Prostate gland (tissue), 2 donors: ENCODE data around the gene MAN2B1.

Source experiments
- POLR2A ChIP-seq: fragments of 450-650 bp; IDR thresholded peaks from one replicate; pipeline ENCODE4 v1.6.1; 2016; ENCODE audit warnings: antibody characterized with exemption, mild to moderate bottlenecking
- TF ChIP-seq, protein P1 (sequence below), 4 experiments: fragments of 200-600 bp in 2 of 4; fragments of 450-650 bp in 2 of 4; sonication (generic) in 2 of 4; IDR thresholded peaks; 1 replicate in 3 of 4; 2 replicates in 1 of 4; pipeline ENCODE4 v1.5.1; 2016 to 2019; ENCODE audit warnings: antibody characterized with exemption in 4 of 4, mild to moderate bottlenecking in 2 of 4, moderate library complexity in 2 of 4

- TF ChIP-seq, protein P1, sequence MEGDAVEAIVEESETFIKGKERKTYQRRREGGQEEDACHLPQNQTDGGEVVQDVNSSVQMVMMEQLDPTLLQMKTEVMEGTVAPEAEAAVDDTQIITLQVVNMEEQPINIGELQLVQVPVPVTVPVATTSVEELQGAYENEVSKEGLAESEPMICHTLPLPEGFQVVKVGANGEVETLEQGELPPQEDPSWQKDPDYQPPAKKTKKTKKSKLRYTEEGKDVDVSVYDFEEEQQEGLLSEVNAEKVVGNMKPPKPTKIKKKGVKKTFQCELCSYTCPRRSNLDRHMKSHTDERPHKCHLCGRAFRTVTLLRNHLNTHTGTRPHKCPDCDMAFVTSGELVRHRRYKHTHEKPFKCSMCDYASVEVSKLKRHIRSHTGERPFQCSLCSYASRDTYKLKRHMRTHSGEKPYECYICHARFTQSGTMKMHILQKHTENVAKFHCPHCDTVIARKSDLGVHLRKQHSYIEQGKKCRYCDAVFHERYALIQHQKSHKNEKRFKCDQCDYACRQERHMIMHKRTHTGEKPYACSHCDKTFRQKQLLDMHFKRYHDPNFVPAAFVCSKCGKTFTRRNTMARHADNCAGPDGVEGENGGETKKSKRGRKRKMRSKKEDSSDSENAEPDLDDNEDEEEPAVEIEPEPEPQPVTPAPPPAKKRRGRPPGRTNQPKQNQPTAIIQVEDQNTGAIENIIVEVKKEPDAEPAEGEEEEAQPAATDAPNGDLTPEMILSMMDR (IDR thresholded peaks at IDR 0.05), result no peak
- no peak for TF ChIP-seq POLR2A
Observed at GRCh38 chr19:12657966-12658365, 8.6 kb downstream of the MAN2B1 start.
